HEK293 (cell line): Measurements from ENCODE around the gene GALNT9.

Experiments
- CTCF ChIA-PET: fragments of 350-600 bp; formaldehyde crosslinking; extraction: SDS; loops from one replicate; lab custom pipeline; 2021; ENCODE audit warnings: antibody characterized with exemption; lab: Yijun Ruan, JAX
- POLR2A ChIA-PET: fragments of 300-600 bp; formaldehyde crosslinking; extraction: SDS; loops from one replicate; lab custom pipeline; 2020; ENCODE audit warnings: antibody characterized with exemption, inconsistent platforms; lab: Yijun Ruan, JAX
- H3K27ac ChIP-seq: fragments of 200-500 bp; sonication (Bioruptor generic); 2 replicates; pipeline ENCODE4 v1.5.1; 2014; ENCODE audit warnings: low read depth, low read length, control low read depth, inconsistent platforms; ENCODE audit errors: extremely low read depth
- H3K36me3 ChIP-seq, 2 experiments: fragments of 200-500 bp in 1 of 2; sonication (Bioruptor generic) in 1 of 2; 1 replicate in 1 of 2; 2 replicates in 1 of 2; pipeline ENCODE4 v1.5.1; 2014 to 2017; ENCODE audit warnings: inconsistent platforms in 2 of 2, low read length in 2 of 2; ENCODE audit not compliant: control insufficient read depth in 2 of 2, insufficient read depth in 1 of 2
- H3K4me1 ChIP-seq: fragments of 200-500 bp; sonication (Bioruptor generic); 2 replicates; pipeline ENCODE4 v1.5.1; 2014; ENCODE audit warnings: mild to moderate bottlenecking, low read length, inconsistent platforms; ENCODE audit not compliant: control insufficient read depth, insufficient read depth
- H3K4me3 ChIP-seq: 2 replicates; pipeline ENCODE4 v1.5.1; 2011; ENCODE audit warnings: low read depth, mild to moderate bottlenecking, control low read depth, low read length, moderate library complexity
- H3K9me3 ChIP-seq: fragments of 200-500 bp; sonication (Bioruptor generic); 2 replicates; pipeline ENCODE4 v1.5.1; 2014; ENCODE audit warnings: low read depth, low read length, inconsistent platforms; ENCODE audit not compliant: control insufficient read depth, insufficient read depth
- GLIS1 ChIP-seq: fragments of 450-650 bp; formaldehyde crosslinking; IDR thresholded peaks from 2 replicates; pipeline ENCODE4 v1.5.1; 2016; ENCODE audit warnings: missing biosample characterization, missing genetic modification characterization
- HOXD13 ChIP-seq: sonication (generic); formaldehyde crosslinking; IDR thresholded peaks from 2 replicates; pipeline ENCODE4 v1.8.0; 2022; ENCODE audit warnings: missing genetic modification reagents, borderline replicate concordance
- YY1 ChIP-seq: fragments of 450-650 bp; formaldehyde crosslinking; IDR thresholded peaks from 2 replicates; pipeline ENCODE4 v1.5.1; 2018; ENCODE audit warnings: missing biosample characterization, missing genetic modification characterization
- YY2 ChIP-seq: fragments of 450-650 bp; formaldehyde crosslinking; IDR thresholded peaks from 2 replicates; pipeline ENCODE4 v1.5.1; 2016; ENCODE audit warnings: missing biosample characterization, missing genetic modification characterization
- ZBTB17 ChIP-seq: fragments of 450-650 bp; formaldehyde crosslinking; IDR thresholded peaks from 2 replicates; pipeline ENCODE4 v1.5.1; 2016; ENCODE audit warnings: missing biosample characterization, missing genetic modification characterization
- ZNF274 ChIP-seq, 2 experiments: fragments of 200-500 bp in 1 of 2; fragments of 450-650 bp in 1 of 2; sonication (Bioruptor generic) in 1 of 2; formaldehyde crosslinking in 1 of 2; IDR thresholded peaks; 2 replicates each; pipeline versions ENCODE4 v1.5.1 to v1.6.1; 2014 to 2016; ENCODE audit warnings: borderline replicate concordance in 1 of 2, inconsistent platforms in 1 of 2, low read length in 1 of 2, missing biosample characterization in 1 of 2, missing genetic modification characterization in 1 of 2
- ZNF521 ChIP-seq: fragments of 450-650 bp; formaldehyde crosslinking; IDR thresholded peaks from 2 replicates; pipeline ENCODE4 v1.5.1; 2017; ENCODE audit warnings: missing biosample characterization, mild to moderate bottlenecking, missing genetic modification characterization
- ZNF704 ChIP-seq: fragments of 450-650 bp; formaldehyde crosslinking; IDR thresholded peaks from 2 replicates; pipeline ENCODE4 v1.5.1; 2016; ENCODE audit warnings: missing biosample characterization, missing genetic modification characterization
- ZNF707 ChIP-seq: fragments of 450-650 bp; formaldehyde crosslinking; IDR thresholded peaks from 2 replicates; pipeline ENCODE4 v1.5.1; 2016; ENCODE audit warnings: missing biosample characterization, missing genetic modification characterization
- TF ChIP-seq, protein P1 (sequence below): fragments of 450-650 bp; formaldehyde crosslinking; IDR thresholded peaks from 2 replicates; pipeline ENCODE4 v1.5.1; 2016; ENCODE audit warnings: missing biosample characterization, missing genetic modification characterization
- TF ChIP-seq, protein P2 (sequence below): fragments of 450-650 bp; formaldehyde crosslinking; IDR thresholded peaks from 2 replicates; pipeline ENCODE4 v1.5.1; 2016; ENCODE audit warnings: missing biosample characterization, missing genetic modification characterization, borderline replicate concordance
- TF ChIP-seq, protein P3 (sequence below): fragments of 450-650 bp; formaldehyde crosslinking; IDR thresholded peaks from 2 replicates; pipeline ENCODE4 v1.5.1; 2016; ENCODE audit warnings: missing biosample characterization, missing genetic modification characterization
- TF ChIP-seq, protein P4 (sequence below): sonication (generic); formaldehyde crosslinking; IDR thresholded peaks from 2 replicates; pipeline ENCODE4 v1.8.1; 2022; ENCODE audit warnings: mild to moderate bottlenecking, moderate library complexity, missing genetic modification reagents
- TF ChIP-seq, protein P5 (sequence below): fragments of 450-650 bp; formaldehyde crosslinking; IDR thresholded peaks from 2 replicates; pipeline ENCODE4 v1.5.1; 2016; ENCODE audit warnings: missing biosample characterization, missing genetic modification characterization

GALNT9 gene

DNA sequence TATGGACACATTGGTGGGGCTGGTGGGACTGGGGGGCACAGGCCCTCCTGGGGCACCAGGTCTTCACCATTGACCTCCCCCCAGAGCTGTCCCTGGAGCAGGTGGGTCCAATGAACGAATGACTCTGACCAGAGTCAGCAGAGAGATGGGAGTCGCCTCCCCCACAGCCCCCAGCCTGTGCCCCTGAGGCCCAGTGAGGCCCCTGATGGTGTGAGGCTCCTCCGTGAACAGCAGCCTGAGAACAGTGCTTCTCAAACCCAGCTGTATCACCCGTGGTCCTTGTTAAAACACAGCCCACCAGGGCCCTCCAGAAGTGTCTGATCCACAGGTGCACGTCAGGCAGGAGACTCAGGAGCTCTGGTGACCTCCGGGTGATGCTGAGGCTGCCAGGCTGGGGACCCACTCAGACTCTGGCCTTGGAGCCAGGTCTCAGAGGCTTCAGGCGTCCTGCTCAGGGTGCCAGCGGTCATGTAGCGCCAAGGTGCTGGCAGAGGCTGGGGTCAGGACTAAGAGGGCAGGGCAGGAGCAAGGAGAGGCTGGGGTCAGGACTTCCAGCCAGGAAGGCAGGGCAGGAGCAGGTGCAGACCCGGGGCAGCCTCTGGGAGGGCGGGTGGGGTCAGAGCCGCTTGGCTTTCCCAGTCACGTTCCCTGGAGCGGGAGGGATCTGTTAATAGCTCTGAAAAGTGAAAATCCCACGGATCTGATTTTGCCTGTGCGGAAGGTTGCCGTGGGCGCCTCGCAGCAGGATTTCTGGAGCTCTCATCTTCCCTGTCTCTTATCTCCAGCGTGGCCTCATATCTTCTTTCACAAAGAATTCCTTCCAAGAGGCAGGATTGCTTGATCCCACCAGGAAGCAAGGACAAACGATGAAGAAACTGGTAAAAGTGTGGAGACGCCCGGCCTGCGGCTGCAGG, 35.0 kb downstream of the GALNT9 start:
- POLR2A ChIA-PET, result no interaction called here
- H3K27ac ChIP-seq, result no peak overlapping the region
- no peaks in the 10 kb centered on the region for H3K4me1 ChIP-seq
- no peaks in the 10 kb centered on the region for H3K9me3 ChIP-seq
- no peaks in the 10 kb centered on the region for H3K36me3 ChIP-seq
- H3K4me3 ChIP-seq, result no peak overlapping the region
- CTCF ChIA-PET, result no interaction called here
- TF ChIP-seq, protein P1, sequence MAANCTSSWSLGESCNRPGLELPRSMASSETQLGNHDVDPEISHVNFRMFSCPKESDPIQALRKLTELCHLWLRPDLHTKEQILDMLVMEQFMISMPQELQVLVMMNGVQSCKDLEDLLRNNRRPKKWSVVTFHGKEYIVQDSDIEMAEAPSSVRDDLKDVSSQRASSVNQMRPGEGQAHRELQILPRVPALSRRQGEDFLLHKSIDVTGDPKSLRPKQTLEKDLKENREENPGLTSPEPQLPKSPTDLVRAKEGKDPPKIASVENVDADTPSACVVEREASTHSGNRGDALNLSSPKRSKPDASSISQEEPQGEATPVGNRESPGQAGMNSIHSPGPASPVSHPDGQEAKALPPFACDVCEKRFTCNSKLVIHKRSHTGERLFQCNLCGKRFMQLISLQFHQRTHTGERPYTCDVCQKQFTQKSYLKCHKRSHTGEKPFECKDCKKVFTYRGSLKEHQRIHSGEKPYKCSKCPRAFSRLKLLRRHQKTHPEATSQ (tag by site-specific recombination), result no peak
- no peak for TF ChIP-seq GLIS1 (tag by site-specific recombination)
- TF ChIP-seq, protein P2, sequence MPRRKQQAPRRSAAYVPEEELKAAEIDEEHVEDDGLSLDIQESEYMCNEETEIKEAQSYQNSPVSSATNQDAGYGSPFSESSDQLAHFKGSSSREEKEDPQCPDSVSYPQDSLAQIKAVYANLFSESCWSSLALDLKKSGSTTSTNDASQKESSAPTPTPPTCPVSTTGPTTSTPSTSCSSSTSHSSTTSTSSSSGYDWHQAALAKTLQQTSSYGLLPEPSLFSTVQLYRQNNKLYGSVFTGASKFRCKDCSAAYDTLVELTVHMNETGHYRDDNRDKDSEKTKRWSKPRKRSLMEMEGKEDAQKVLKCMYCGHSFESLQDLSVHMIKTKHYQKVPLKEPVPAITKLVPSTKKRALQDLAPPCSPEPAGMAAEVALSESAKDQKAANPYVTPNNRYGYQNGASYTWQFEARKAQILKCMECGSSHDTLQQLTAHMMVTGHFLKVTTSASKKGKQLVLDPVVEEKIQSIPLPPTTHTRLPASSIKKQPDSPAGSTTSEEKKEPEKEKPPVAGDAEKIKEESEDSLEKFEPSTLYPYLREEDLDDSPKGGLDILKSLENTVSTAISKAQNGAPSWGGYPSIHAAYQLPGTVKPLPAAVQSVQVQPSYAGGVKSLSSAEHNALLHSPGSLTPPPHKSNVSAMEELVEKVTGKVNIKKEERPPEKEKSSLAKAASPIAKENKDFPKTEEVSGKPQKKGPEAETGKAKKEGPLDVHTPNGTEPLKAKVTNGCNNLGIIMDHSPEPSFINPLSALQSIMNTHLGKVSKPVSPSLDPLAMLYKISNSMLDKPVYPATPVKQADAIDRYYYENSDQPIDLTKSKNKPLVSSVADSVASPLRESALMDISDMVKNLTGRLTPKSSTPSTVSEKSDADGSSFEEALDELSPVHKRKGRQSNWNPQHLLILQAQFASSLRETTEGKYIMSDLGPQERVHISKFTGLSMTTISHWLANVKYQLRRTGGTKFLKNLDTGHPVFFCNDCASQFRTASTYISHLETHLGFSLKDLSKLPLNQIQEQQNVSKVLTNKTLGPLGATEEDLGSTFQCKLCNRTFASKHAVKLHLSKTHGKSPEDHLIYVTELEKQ (tag by site-specific recombination), result no peak
- no peak for TF ChIP-seq ZNF704 (tag by site-specific recombination)
- no peak for TF ChIP-seq YY2
- TF ChIP-seq, protein P3, sequence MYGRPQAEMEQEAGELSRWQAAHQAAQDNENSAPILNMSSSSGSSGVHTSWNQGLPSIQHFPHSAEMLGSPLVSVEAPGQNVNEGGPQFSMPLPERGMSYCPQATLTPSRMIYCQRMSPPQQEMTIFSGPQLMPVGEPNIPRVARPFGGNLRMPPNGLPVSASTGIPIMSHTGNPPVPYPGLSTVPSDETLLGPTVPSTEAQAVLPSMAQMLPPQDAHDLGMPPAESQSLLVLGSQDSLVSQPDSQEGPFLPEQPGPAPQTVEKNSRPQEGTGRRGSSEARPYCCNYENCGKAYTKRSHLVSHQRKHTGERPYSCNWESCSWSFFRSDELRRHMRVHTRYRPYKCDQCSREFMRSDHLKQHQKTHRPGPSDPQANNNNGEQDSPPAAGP (tag by site-specific recombination), result no peak
- TF ChIP-seq ZNF274 (IDR thresholded peaks at IDR 0.05; ENCODE audit: low read length), result no peak
- no peak for TF ChIP-seq ZNF274 (tag by site-specific recombination; IDR thresholded peaks at IDR 0.05; ENCODE audit: borderline replicate concordance)
- no peak for TF ChIP-seq ZBTB17
- TF ChIP-seq, protein P4, sequence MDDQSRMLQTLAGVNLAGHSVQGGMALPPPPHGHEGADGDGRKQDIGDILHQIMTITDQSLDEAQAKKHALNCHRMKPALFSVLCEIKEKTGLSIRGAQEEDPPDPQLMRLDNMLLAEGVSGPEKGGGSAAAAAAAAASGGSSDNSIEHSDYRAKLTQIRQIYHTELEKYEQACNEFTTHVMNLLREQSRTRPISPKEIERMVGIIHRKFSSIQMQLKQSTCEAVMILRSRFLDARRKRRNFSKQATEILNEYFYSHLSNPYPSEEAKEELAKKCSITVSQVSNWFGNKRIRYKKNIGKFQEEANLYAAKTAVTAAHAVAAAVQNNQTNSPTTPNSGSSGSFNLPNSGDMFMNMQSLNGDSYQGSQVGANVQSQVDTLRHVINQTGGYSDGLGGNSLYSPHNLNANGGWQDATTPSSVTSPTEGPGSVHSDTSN (CRISPR knock-in tag), result no peak
- TF ChIP-seq, protein P5, sequence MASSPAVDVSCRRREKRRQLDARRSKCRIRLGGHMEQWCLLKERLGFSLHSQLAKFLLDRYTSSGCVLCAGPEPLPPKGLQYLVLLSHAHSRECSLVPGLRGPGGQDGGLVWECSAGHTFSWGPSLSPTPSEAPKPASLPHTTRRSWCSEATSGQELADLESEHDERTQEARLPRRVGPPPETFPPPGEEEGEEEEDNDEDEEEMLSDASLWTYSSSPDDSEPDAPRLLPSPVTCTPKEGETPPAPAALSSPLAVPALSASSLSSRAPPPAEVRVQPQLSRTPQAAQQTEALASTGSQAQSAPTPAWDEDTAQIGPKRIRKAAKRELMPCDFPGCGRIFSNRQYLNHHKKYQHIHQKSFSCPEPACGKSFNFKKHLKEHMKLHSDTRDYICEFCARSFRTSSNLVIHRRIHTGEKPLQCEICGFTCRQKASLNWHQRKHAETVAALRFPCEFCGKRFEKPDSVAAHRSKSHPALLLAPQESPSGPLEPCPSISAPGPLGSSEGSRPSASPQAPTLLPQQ (tag by site-specific recombination), result no peak
- TF ChIP-seq ZNF521 (tag by site-specific recombination), result no peak
- TF ChIP-seq ZNF707 (tag by site-specific recombination), result no peak
- TF ChIP-seq HOXD13 (CRISPR knock-in tag), result no peak
- no peak for TF ChIP-seq YY1 (tag by site-specific recombination)
